A673 (cell line): ENCODE data around the gene CTNNA3. TPM values are rescaled to one million over a fixed set of nuclear protein-coding genes. Genes with fewer than 3 reads are reported as not detected.
"Not testable (repeated sequence)": the region's sequence is repeated elsewhere in the genome, so short reads cannot be mapped to it uniquely, and the experiment has no call there.

Experiments
- BruUV-seq: library from RNA; stranded (reverse); fragments of 400-500 nt; replicated peaks from 2 replicates; lab custom pipeline; 2021; lab: Mats Ljungman, UMichigan
- CTCF ChIA-PET: fragments of 300-600 bp; sonication (Branson Sonifier 250); formaldehyde crosslinking; loops from one replicate; lab custom pipeline; 2022; ENCODE audit warnings: antibody characterized with exemption; lab: Charles Lee
- POLR2A ChIA-PET: fragments of 300-600 bp; sonication (Branson Sonifier 250); formaldehyde crosslinking; loops from one replicate; lab custom pipeline; 2022; ENCODE audit warnings: antibody characterized with exemption; ENCODE audit not compliant: low non-redundant PET; lab: Charles Lee
- DNase-seq: peaks from one replicate; pipeline ENCODE4 v3.0.0-alpha.2; 2015; ENCODE audit warnings: low spot score
- H3K27ac ChIP-seq: fragments of 200-600 bp; sonication (generic); 2 replicates; pipeline ENCODE4 v1.5.1; 2016; ENCODE audit warnings: mixed run types, low read depth, mild to moderate bottlenecking, mixed read lengths, antibody characterized with exemption, low read length; ENCODE audit not compliant: poor library complexity, severe bottlenecking
- H3K27me3 ChIP-seq: fragments of 200-600 bp; sonication (generic); replicated peaks from 2 replicates; pipeline ENCODE4 v1.6.1; 2017; ENCODE audit warnings: mixed run types, low read depth, mild to moderate bottlenecking, mixed read lengths, antibody characterized with exemption, low read length; ENCODE audit not compliant: insufficient read depth, poor library complexity
- H3K36me3 ChIP-seq: fragments of 200-600 bp; sonication (generic); 2 replicates; pipeline ENCODE4 v1.6.1; 2016; ENCODE audit warnings: mixed run types, mild to moderate bottlenecking, mixed read lengths, antibody characterized with exemption, low read length; ENCODE audit not compliant: insufficient read depth, poor library complexity, severe bottlenecking
- H3K4me1 ChIP-seq: fragments of 200-600 bp; sonication (generic); 2 replicates; pipeline ENCODE4 v1.6.1; 2017; ENCODE audit warnings: mixed run types, mild to moderate bottlenecking, mixed read lengths, antibody characterized with exemption, low read length; ENCODE audit not compliant: insufficient read depth, poor library complexity, severe bottlenecking
- H3K4me3 ChIP-seq: fragments of 200-600 bp; sonication (generic); 2 replicates; pipeline ENCODE4 v1.5.1; 2016; ENCODE audit warnings: low read depth, mixed run types, mild to moderate bottlenecking, mixed read lengths, low read length; ENCODE audit not compliant: poor library complexity, severe bottlenecking
- H3K9me3 ChIP-seq: fragments of 200-600 bp; sonication (generic); 2 replicates; pipeline ENCODE4 v1.6.1; 2016; ENCODE audit warnings: mixed run types, low read depth, mild to moderate bottlenecking, mixed read lengths, antibody characterized with exemption, low read length; ENCODE audit not compliant: poor library complexity, severe bottlenecking
- EZH2 ChIP-seq: fragments of 200-600 bp; sonication (generic); IDR thresholded peaks from 2 replicates; pipeline ENCODE4 v1.6.1; 2017; ENCODE audit warnings: borderline replicate concordance, low read depth, mild to moderate bottlenecking, mixed read lengths, antibody characterized with exemption, low read length; ENCODE audit not compliant: poor library complexity, severe bottlenecking
- intact Hi-C: fragments of 100-400 bp; cut with micrococcal nuclease; formaldehyde crosslinking; loops from one replicate; pipeline ENCODE4 v1.10.0; 2022; ENCODE audit not compliant: unreplicated experiment
- total RNA-seq: library from RNA; stranded (reverse); gene quantifications from 2 replicates; pipeline ENCODE4 v1.2.3, GENCODE V29; 2021
- TF ChIP-seq, protein P1 (sequence below): fragments of 300-800, 200-600 bp; sonication (generic); conservative IDR thresholded peaks from 2 replicates; pipeline ENCODE4 v1.5.1; 2017; ENCODE audit warnings: low read depth, mild to moderate bottlenecking, antibody characterized with exemption, low read length, moderate library complexity, mixed read lengths

The CTNNA3 gene
- total RNA-seq, 1 experiment from 2014 or later, result not detected

DNA sequence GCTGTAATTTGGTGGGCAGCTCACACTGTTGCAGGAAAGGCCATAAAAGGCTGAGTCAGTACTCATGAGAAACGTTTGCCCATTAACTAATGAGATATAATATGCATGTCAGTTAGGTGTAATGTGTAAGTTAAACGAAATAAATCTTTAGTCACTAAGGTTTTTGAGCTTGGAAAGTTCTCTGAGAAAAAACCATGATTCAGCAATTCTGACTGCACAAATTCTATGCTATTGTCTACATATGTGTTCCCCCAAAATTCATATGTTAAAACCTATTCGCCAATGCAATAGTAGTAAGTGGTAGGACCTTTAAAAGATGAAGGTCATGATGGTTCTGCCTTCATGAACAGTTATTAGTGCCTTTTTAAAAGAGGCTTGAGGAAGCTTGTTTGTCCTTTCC, 1329.8 kb downstream of the CTNNA3 start:
- Histone ChIP-seq H3K9me3 (peaks cover 4% of the 10 kb centered on the region), H3K4me1 (no peaks in the 10 kb centered on the region), H3K36me3 (no peaks in the 10 kb centered on the region), H3K27me3 (no peaks in the 10 kb centered on the region), H3K27ac (no peak overlapping the region), H3K4me3 (no peak overlapping the region)
- no TSS peak for BruUV-seq
- ChIA-PET POLR2A (no interaction called here), CTCF (no interaction called here)
- intact Hi-C loops, result no loop called here
- DNase-seq, result no peak
- TF ChIP-seq, protein P1, sequence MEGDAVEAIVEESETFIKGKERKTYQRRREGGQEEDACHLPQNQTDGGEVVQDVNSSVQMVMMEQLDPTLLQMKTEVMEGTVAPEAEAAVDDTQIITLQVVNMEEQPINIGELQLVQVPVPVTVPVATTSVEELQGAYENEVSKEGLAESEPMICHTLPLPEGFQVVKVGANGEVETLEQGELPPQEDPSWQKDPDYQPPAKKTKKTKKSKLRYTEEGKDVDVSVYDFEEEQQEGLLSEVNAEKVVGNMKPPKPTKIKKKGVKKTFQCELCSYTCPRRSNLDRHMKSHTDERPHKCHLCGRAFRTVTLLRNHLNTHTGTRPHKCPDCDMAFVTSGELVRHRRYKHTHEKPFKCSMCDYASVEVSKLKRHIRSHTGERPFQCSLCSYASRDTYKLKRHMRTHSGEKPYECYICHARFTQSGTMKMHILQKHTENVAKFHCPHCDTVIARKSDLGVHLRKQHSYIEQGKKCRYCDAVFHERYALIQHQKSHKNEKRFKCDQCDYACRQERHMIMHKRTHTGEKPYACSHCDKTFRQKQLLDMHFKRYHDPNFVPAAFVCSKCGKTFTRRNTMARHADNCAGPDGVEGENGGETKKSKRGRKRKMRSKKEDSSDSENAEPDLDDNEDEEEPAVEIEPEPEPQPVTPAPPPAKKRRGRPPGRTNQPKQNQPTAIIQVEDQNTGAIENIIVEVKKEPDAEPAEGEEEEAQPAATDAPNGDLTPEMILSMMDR, result no peak
- TF ChIP-seq EZH2, result no peak

DNA sequence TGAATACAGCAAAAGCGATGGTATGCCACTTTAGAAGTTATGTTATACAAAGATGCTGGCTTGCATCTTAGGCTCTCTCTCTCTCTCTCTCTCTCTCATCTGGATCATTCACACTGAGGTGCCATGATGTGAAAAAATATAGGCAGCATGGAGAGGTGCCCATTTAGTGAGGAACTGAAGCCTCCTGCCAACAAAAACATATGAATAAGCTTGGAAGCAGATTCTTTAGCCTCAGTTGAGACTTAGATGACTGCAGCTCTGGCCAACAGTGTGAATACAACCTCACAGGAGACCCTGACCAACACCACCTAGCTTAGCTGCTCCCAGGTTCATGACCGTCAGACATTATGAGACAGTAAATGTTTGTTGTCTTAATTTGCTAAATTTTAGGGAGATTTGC, 1330.3 kb downstream of the CTNNA3 start:
- H3K36me3 ChIP-seq, result no peaks in the 10 kb centered on the region
- no TSS peak for BruUV-seq
- intact Hi-C loops, result no loop called here
- H3K9me3 ChIP-seq, result peaks cover 4% of the 10 kb centered on the region
- no peaks in the 10 kb centered on the region for H3K4me1 ChIP-seq
- ChIA-PET CTCF (no interaction called here), POLR2A (no interaction called here)
- H3K27me3 ChIP-seq, result no peaks in the 10 kb centered on the region
- TF ChIP-seq, protein P1, result no peak
- no peak for TF ChIP-seq EZH2
- no peak for DNase-seq
- H3K4me3 ChIP-seq, result no peak overlapping the region
- H3K27ac ChIP-seq, result no peak overlapping the region

DNA sequence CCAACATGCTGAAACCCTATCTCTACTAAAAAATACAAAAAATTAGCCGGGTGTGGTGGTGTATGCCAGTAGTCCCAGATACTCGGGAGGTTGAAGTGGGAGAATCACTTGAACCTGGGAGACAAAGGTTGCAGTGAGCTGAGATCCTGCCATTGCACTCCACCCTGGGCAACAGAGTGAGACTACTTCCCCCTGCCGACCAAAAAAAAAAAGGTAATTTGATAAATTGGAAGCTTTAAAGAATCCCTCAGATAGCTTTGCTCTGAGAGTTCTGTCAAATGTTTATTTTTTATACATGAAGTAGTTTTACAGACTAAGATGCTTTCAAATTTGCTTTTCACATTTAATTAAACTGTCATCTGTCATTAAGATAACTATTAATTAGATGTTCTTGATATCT, 1333.5 kb downstream of the CTNNA3 start:
- ChIA-PET POLR2A (no interaction called here), CTCF (no interaction called here)
- BruUV-seq, result no TSS peak

DNA sequence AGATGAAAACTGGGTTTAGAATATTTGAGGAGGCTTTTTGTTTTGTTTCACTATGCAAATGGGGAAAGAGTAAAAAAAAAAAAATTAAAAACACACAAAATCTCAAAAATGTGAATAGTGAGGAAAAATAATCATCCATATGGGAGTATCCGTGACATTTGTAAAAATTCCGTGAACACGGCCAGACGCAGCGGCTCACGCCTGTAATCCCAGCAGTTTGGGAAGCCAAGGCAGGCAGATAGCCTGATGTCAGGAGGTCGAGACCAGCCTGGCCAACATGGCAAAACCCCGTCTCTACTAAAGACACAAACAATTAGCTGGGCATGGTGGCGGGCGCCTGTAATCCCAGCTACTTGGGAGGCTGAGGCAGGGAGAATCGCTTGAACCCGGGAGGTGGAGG, 1342.2 kb downstream of the CTNNA3 start:
- H3K4me1 ChIP-seq, H3K4me3 ChIP-seq, CTCF ChIA-PET, BruUV-seq, H3K36me3 ChIP-seq, POLR2A ChIA-PET, H3K27ac ChIP-seq, DNase-seq, H3K27me3 ChIP-seq, intact Hi-C loops, H3K9me3 ChIP-seq: not testable (repeated sequence)

More for the DNA sequence above, 1333.5 kb downstream of the CTNNA3 start:
- H3K36me3 ChIP-seq, result no peaks in the 10 kb centered on the region
- no peak for TF ChIP-seq EZH2
- TF ChIP-seq, protein P1, result no peak
- intact Hi-C loops, result no loop called here
- no peak overlapping the region for H3K4me3 ChIP-seq
- no peak overlapping the region for H3K27ac ChIP-seq
- H3K27me3 ChIP-seq, result no peaks in the 10 kb centered on the region
- H3K4me1 ChIP-seq, result no peaks in the 10 kb centered on the region
- no peak for DNase-seq
- H3K9me3 ChIP-seq, result peaks cover 4% of the 10 kb centered on the region
